ENCODE data around the gene GON4L. TPM values are rescaled to one million over a fixed set of nuclear protein-coding genes. Genes with fewer than 3 reads are reported as not detected.
A peak's percentile ranks its signal among the peaks of the same experiment; 100 is the strongest.

GON4L gene
- total and polyA plus RNA-seq, 11 donors: 10.9 to 38.0 (median 18.5) TPM

DNA sequence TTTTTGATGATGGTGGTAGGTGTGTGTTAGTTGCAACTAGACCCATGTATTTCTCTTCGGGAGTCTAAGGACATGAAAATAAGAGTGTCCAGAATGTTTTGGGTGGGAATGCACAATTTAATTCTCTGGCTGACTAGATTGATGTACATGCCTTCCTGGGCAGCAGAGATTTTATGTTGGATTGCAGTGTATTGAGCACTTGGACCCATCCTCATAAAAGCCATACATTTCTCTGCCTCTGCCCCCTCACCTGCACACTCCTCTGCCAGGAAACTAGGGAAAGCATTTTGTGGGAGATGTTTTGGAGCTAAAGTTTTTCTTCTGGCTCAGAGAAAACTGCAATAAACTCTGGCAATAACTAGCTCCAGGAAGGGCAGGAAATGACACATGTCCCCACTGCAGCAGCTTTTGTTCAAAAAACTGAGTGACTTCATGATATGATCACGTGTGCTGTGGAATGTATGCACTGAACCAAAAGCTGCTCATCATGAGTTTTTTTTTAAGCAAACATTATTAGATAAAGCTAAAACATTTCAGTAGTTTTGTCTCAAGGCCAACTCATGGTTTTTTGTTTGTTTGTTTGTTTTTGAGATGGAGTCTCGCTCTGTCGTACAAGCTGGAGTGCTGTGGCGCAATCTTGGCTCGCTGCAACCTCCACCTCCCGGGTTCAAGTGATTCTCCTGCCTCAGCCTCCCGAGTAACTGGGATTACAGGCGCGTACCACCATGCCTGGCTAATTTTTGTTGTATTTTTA, 36.6 kb upstream of the GON4L start:
- DNase-seq: peak in 1 of 5 donors; percentile 46
- no peak overlapping the region for H3K4me3 ChIP-seq

DNA sequence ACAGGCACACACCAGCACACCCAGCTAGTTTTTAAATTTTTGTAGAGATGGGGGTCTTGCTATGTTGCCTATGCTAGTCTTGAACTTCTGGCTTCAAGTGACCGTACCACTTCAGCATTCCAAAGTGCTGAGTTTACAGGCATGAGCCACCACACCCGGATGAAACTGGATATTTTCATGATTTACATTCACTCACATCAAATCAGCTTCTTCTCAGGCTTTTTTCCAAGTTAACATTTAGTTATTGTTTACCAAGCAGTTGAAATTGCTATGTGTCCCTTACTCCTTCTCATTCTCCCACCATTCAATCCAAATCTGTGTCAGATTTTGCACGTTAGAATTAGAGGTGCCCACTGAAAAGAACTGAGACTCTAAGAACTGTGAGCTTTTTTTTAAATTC, 35.8 kb upstream of the GON4L start:
- WGBS, 4 donors: 58 to 71% (median 64%) methylated on average over 3 of the region's 3 CpGs

More for the DNA sequence above, 36.6 kb upstream of the GON4L start:
- Histone ChIP-seq H3K36me3 (peaks cover 0 to 33% (median 27%) of the 10 kb centered on the region in 9 donors), H3K4me1 (peaks cover 0 to 34% (median 13%) of the 10 kb centered on the region in 12 donors), H3K9me3 (no peaks in the 10 kb centered on the region), H3K27ac (peak overlapping the region; percentile 55 to 86 (median 79)), H3K27me3 (no peaks in the 10 kb centered on the region)
- TF ChIP-seq, protein P1, sequence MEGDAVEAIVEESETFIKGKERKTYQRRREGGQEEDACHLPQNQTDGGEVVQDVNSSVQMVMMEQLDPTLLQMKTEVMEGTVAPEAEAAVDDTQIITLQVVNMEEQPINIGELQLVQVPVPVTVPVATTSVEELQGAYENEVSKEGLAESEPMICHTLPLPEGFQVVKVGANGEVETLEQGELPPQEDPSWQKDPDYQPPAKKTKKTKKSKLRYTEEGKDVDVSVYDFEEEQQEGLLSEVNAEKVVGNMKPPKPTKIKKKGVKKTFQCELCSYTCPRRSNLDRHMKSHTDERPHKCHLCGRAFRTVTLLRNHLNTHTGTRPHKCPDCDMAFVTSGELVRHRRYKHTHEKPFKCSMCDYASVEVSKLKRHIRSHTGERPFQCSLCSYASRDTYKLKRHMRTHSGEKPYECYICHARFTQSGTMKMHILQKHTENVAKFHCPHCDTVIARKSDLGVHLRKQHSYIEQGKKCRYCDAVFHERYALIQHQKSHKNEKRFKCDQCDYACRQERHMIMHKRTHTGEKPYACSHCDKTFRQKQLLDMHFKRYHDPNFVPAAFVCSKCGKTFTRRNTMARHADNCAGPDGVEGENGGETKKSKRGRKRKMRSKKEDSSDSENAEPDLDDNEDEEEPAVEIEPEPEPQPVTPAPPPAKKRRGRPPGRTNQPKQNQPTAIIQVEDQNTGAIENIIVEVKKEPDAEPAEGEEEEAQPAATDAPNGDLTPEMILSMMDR (IDR thresholded peaks at IDR 0.05): no peak
- TF ChIP-seq POLR2A (IDR thresholded peaks at IDR 0.05): no peak
- 48 to 69% (median 61%) methylated on average over 10 of the region's 10 CpGs for WGBS, 4 donors
- ATAC-seq: peak; percentile 68 to 93 (median 79)
- intact Hi-C loops (cut with DNase I): loop anchor here in 1 of 10 donors (2.0 to 10.0 kb wide), 2 partner anchors 33 to 89 kb away; no protein-coding TSS in a partner anchor

DNA sequence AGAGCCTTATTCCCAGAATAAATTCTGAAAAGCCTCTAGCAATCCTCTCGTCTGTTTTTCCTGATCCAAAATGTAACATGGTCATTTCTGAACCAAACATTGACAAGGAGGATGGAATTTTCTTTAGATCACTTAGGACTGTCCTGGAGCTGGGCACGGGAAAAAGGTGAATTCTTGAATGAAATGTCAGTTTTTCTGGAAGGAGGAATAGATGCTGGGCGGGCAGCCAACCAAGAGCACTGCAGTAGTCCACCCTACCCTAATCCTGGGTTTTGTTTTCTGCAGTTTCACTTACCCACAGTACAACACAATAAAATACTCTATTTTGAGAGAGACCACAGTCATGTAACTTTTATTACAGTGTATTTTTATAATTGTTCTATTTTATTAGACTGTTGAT, 33.2 kb upstream of the GON4L start:
- intact Hi-C loops (cut with DNase I): loop anchor here in 1 of 10 donors (10.0 kb wide), 1 partner anchor 85 kb away; no protein-coding TSS in a partner anchor
- Histone ChIP-seq H3K9me3 (no peaks in the 10 kb centered on the region), H3K27me3 (no peaks in the 10 kb centered on the region), H3K4me3 (no peak overlapping the region), H3K4me1 (peaks cover 0 to 34% (median 13%) of the 10 kb centered on the region in 12 donors), H3K27ac (peak overlapping the region in 6 of 12 donors; percentile 7 to 51 (median 22)), H3K36me3 (peaks cover 0 to 20% (median 6%) of the 10 kb centered on the region in 9 donors)
- WGBS, 4 donors: 51 to 64% (median 59%) methylated on average over 3 of the region's 3 CpGs
- DNase-seq: no peak
- no peak for ATAC-seq
- TF ChIP-seq, protein P1 (IDR thresholded peaks at IDR 0.05): no peak
- TF ChIP-seq POLR2A (IDR thresholded peaks at IDR 0.05): no peak

More for the DNA sequence above, 35.8 kb upstream of the GON4L start:
- H3K27ac ChIP-seq: peak overlapping the region; percentile 40 to 86 (median 79)
- no peaks in the 10 kb centered on the region for H3K27me3 ChIP-seq
- no peak for TF ChIP-seq POLR2A (IDR thresholded peaks at IDR 0.05)
- TF ChIP-seq, protein P1 (IDR thresholded peaks at IDR 0.05): no peak
- H3K4me1 ChIP-seq: peaks cover 0 to 34% (median 13%) of the 10 kb centered on the region in 12 donors
- H3K9me3 ChIP-seq: no peaks in the 10 kb centered on the region
- DNase-seq (no peak), ATAC-seq (no peak)
- H3K4me3 ChIP-seq: no peak overlapping the region
- peaks cover 0 to 33% (median 20%) of the 10 kb centered on the region in 9 donors for H3K36me3 ChIP-seq
- intact Hi-C loops (cut with DNase I): loop anchor here in 1 of 10 donors (2.0 to 10.0 kb wide), 2 partner anchors 32 to 88 kb away; no protein-coding TSS in a partner anchor

DNA sequence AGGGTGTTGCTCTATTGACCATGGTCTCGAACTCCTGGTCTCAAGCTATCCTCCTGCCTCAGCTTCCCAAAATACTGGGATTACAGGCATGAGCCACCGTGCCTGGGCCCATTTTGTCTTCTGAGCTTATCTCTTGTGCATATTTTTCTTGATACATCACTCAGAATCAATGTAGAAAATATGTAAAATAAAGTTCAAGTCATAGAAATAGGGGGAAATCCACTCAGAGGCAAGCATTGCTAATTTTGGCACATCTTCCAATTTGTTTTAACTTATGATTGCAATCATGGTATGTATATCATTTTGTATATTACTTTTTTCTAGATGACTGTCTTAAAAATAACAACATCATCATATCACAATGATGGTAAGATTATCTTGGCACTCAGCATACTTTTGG, 32.6 kb upstream of the GON4L start:
- whole genome bisulfite sequencing, 4 donors: 67 to 75% (median 72%) methylated on average over 2 of the region's 2 CpGs
- Histone ChIP-seq H3K9me3 (no peaks in the 10 kb centered on the region), H3K4me1 (peaks cover 0 to 33% (median 13%) of the 10 kb centered on the region in 12 donors), H3K4me3 (no peak overlapping the region), H3K27me3 (no peaks in the 10 kb centered on the region), H3K36me3 (peaks cover 0 to 22% (median 5%) of the 10 kb centered on the region in 9 donors), H3K27ac (peak overlapping the region in 1 of 12 donors; percentile 27)
- ATAC-seq (no peak), DNase-seq (no peak)
- TF ChIP-seq, protein P1 (IDR thresholded peaks at IDR 0.05): no peak
- TF ChIP-seq POLR2A (IDR thresholded peaks at IDR 0.05): no peak
- intact Hi-C loops (cut with DNase I): no loop called here

Measured in heart left ventricle (tissue), 16 donors.